IMR-90 (cell line): Measurements from ENCODE around the gene TMEM37.

Experiments
- CEBPB ChIP-seq: IDR thresholded peaks from 2 replicates; pipeline ENCODE4 v1.6.1; 2012; ENCODE audit warnings: low read depth, low read length, improper control_type of control experiment
- CTCF ChIP-seq: conservative IDR thresholded peaks from 2 replicates; pipeline ENCODE4 v1.5.1; 2012; ENCODE audit warnings: mild to moderate bottlenecking, low read depth, low read length, improper control_type of control experiment
- FOS ChIP-seq: fragments of 150-350 bp; IDR thresholded peaks from 2 replicates; pipeline ENCODE4 v1.6.1; 2016; ENCODE audit warnings: low read depth, low read length
- POLR2A ChIP-seq: IDR thresholded peaks from 2 replicates; pipeline ENCODE4 v1.6.1; 2012; ENCODE audit warnings: mild to moderate bottlenecking, low read depth, low read length
- SMC3 ChIP-seq: fragments of 150-350 bp; IDR thresholded peaks from 2 replicates; pipeline ENCODE4 v1.6.1; 2016; ENCODE audit warnings: low read depth, mild to moderate bottlenecking, antibody characterized with exemption, low read length, moderate library complexity

- no peak for TF ChIP-seq CTCF
- no peak for TF ChIP-seq CEBPB
- no peak for TF ChIP-seq POLR2A
- no peak for TF ChIP-seq SMC3
- no peak for TF ChIP-seq FOS
Observed at GRCh38 chr2:119475857-119476244, 44.2 kb downstream of the TMEM37 start.
